HG03432 (cell line): ENCODE measurements around the gene CHSY1.

ENCODE experiments used
- ATAC-seq: cut with Tn5 transposase; IDR thresholded peaks from one replicate; pipeline ENCODE4 v1.9.1; 2021; ENCODE audit warnings: mild to moderate bottlenecking, moderate library complexity; ENCODE audit not compliant: unreplicated experiment

CHSY1 gene

DNA sequence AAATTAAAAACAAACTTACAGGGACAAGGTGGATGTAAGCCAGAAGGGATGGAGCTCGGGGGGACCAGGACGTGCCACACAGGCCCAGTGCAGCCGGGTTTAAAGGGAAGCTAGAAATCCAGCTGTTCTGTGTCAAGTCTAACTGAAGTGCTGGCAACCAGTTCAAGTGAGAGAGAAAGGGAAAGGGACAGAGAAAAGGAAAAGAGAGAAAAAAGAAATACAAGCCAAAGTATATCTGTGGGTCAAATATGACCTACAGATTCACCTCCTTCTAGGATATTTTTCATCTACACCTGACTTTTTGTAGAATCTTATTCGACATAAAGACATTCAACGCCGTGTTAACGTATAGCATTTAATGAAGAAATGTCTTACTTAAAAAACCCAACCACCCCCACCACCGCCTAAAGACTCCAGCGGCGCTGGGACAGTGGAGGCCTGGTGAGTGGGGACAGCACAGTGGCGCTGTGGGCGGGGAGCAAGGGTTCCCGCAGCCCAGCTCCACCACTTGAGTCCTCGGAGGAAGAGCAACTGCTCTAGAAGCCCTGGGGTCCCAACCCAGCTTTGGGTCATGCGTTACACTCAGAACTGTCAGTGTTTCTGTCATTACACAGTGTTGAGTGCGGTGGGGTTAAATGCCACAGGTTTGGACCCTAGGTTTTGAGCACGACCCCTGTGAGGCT is 62.3 kb downstream of the CHSY1 start:
- ATAC-seq = no peak

DNA sequence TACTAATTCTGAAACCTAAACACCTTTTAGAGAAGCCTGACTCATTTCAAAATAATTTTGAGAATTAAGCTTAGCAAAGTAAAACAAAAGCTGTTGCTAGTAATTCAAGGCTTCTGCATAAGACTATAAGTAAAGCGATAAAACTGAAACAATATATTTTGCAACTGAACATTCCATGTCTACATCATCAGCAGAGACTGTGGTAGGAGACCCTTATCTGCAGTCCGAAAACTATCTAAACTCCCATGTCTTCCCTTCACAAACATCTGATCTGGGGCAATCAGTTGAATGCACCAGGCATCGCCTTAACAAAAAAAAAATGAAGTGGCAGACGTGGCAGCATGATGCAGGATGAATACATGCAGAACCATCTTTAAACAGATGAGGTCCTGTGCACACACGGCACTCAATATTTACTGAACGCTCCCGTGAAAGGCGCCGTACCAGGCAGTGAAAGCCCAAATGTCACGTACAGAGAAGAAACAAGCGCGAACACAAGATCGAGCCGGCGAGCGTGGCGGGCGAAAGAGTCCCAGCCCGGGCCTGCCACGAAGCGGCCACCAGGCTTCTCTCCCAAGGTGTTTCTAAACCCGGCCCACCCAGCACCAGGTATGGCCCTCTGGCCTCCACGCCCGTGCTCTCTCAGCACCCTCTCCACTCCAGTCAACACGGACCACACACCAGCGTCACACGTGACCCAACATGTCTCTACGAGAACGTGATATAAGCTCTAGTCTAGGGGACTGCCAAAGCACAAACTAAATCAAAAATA is 63.0 kb downstream of the CHSY1 start:
- ATAC-seq = peak; percentile 75

DNA sequence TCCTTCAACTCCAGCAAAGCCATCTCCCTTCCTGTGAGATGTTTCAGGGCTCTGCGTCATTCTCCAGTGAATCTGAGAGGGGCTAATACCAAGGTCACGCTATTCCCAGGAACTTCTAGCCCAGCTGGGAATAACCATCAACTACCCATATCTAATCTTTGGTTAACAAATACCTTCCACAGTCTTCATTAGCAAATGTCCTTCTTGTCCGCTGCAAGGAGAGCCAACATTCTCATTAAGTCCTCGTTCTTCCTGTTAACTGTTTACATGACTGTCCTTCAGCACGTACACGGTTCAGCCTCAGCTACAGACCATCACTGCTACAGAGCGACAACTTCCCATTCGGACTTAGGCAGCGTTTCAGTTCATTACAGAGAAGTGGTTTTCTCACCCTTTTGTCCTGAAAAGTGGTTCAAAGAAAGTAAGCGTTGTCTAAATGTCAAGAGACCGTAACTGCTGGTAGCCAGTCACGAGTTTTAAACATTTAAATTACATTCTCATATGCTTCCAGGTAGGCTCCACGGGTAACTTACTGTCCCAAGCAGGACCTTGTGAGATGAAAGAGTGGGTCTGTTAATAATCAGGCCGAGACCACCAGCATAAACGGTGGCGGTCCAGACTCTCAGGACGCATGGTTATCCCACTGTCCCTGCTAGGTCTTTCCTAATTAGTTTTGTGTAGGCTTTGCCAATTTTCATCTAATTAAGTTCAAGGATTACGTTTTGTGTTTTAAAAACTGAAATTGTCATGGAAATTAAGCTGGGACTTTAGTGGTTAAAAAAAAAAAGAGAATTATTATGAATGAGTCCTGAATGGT is 63.8 kb downstream of the CHSY1 start:
- peak; percentile 36 for ATAC-seq

DNA sequence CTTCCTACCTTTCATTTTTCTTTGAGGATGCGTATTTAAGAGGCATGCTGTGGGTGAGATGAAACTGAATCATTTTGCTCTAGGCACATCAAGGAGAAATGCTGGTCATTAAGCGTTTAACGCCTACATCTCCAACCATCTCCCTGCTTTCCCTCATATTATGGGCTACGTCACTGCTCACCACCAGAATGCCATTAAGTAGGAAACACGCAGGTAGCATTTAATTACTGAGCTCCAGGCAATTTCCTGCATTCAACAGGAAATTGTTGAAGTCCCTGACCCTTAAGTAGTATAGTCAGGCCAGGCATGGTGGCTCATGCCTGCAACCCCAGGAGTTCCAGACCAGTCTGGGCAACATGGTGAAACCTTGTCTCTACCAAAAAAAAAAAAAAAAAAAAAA is 66.1 kb downstream of the CHSY1 start:
- ATAC-seq = no peak

DNA sequence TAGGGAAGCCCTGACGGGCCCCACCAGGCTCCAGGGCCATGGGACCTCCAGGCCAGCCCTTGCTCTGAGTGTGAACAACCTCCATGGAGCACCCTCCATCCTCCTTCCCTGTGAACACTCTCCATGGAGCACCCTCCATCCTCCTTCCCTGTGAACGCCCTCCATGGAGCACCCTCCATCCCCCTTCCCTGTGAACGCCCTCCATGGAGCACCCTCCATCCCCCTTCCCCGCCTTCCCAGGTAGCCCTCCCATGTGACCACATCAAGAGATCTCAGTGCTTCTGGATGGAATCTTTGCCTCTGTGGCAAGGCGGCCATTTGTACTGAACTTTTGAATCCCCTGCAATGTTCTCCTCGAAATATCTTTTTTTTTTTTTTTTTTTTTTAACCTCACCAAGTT is 66.5 kb downstream of the CHSY1 start:
- ATAC-seq = no peak

DNA sequence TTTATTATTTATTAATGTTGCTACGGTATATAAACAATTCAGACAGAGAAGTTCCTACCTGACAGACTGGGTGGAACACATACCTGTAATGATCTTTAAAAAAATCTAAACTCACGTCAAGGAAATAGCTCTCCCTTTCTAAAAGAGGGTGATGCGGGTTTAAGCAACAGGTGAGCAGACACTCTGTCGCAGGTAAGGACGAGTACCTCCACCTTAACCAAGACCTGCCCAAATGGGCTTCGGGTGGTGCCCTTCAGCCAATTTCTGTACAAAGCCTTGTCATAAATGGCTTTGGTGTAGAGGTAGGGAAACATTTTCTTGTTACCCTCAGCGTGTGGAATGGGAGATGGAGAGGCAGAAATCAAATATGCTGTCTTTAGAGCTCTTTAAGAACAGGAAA is 67.0 kb downstream of the CHSY1 start:
- no peak for ATAC-seq

DNA sequence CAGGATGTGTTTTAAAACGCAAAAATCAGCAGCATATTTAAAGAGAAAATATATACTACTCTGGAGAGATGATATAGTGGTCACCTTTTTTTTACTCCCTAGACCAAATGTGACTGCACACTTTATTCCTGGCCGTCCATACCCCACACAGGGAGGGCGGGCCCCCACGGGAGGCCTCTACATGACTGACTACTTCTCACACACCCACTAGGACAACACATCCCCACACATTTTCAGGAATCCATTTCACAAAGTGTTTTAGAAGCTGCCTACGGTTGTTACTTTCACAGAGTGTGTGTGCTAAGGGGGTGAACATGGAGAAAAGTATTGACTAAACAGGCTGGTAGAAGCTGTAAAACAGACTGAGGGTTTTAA is 67.9 kb downstream of the CHSY1 start:
- no peak for ATAC-seq

DNA sequence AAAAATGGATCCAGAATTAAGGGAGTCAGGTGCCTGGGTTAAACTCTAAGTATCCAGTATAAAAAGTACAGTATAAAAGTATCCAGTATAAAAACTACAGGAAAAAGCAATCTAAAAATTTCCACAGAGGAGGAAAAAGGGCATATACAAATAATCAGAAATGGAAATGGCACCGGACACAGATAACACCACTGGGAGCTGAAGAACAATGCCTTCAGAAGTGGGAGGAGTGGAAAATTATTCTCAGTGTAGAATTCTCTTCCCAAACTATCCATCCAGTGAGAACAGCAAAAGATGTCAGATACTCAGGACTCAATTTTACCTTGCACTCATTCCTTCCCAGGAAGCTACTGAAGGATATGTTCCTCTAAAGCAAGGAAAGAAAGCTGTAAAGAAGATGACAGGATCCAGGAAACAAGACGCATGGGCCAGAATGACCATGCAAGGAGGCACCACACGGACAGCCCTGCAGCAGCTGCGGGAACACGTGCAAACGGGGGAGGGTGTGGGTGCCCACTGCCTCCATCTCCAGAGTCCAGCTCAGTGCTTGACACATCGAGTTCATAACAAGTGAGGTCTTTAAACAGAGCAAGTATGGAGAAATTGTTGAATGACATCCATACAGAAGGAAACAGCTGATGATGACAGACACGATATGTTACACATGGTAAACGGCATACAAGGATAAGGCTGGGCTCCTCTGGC is 68.5 kb downstream of the CHSY1 start:
- ATAC-seq = no peak

DNA sequence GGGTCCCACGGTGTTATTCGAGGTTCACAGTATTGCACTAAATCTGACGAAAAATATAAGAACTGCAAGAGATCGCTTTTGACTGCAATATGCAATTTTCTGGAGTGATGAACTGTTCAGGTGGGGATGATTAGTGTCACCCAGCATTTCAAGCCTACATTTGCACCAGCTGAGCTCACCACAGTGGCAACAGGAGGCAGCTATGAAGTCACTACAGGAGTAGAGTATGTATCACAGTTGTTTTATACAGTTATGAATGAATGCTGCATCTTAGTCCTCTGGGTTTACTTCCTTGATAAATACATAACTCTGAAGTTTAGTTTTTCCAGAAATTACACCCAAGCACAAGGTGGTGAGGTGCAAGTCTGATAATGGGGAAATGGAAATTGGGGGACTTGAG is 69.6 kb downstream of the CHSY1 start:
- ATAC-seq = no peak

DNA sequence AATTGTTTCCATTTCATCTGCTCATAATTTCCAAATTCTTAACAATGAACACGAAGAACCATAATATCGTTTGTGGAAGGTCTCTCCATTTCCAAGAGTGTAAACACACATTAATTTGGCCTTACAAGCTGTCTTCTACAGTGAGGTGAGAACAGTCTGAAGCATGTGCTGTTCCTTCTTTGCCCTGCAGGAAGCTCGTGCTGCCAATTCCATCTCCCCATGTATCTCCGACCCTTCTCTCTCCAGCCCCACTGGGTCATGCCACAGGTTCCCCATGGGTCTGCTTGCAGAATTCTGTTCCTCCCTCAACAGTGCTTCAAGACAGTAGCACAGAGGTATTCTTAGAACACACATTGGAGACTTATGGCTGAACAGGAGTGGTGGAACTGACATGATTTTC is 70.5 kb downstream of the CHSY1 start:
- ATAC-seq = no peak

DNA sequence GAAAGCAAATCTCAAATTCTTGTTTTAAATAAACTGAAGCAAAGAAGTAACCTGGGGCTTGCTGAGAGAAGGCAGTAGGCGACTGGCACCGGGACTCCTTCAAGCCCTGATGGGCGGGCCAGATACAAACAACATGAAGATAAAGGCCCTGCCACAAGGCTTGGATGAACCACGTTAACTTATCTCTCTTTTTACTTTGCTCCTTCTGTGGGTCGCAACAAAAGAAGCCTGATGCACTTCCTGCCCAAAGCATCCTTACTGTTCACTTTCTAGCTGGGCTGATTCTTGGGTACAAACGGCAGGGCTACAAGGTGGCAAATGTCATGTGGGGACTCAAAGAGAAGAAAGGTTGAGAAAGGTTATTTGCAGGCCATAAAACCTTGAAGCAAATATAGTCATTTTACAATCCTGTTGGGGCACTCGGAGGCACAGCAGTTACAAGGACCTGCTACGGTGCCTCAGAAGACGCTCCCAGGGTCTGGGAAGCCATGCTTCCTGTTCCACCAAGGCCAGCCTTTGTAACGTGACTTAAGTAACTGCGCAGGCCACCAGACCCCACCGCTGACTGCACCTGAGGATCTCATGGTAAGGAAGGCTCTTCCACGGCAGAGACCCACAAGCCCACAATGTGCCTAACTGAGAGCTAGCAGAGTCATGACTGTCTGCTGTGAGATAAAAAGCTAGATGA is 71.1 kb downstream of the CHSY1 start:
- ATAC-seq = no peak

DNA sequence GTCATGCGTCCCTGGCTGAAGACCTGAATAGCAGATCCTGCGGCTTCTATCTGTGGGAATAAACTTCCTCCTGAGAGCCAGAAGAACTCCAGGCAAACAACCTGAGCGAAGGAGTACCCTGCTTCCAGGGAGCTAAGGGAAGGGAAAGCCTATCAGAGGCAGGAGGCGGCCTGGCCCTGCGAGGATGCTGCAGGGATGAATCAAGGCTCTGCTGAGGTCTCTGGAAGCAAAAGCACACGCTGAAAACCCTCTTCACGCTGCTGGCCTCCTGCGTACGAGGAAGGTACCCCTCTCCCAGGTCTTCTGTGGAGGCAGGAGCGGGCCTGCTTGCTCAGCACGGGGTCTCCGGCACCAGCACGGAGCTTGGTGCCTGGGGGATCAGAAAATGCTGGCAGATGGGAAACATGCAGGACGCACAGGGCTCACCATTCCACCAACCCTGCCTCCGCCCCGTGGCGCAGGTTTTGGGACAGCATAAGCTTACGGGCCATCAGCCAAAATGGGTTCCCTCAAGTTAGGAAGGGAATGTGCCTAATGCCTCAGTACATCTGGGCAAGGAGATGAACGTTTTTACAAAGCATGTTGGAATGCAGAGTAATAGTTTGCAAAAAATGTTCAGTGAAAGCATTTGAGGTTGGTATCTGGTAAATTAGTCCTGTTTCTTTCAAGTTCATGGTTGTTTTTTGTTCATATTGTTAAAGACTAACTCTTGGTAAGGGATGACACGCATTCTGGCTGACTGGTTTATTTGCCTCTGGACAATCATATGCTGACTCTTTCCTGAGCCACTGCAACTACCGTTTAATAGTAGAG is 72.3 kb downstream of the CHSY1 start:
- no peak for ATAC-seq

DNA sequence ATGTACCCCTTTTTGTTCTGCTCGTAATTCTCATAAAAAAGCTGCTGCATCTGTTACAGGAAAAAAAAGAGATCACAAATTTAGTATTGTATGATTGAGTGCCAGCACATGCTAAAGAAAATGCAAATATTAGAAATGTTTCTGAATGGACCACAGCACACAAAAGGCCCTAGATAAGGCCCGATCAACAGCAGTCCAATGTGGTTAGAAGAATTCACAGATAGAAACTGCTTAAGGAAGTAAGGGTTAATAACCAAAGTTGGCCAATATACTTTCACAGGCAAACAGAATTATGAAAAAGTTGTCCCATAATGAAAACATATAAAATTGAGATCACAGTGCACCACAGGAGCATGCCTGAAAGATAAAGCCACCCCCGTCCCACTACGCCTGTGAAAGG is 72.9 kb downstream of the CHSY1 start:
- ATAC-seq = no peak

DNA sequence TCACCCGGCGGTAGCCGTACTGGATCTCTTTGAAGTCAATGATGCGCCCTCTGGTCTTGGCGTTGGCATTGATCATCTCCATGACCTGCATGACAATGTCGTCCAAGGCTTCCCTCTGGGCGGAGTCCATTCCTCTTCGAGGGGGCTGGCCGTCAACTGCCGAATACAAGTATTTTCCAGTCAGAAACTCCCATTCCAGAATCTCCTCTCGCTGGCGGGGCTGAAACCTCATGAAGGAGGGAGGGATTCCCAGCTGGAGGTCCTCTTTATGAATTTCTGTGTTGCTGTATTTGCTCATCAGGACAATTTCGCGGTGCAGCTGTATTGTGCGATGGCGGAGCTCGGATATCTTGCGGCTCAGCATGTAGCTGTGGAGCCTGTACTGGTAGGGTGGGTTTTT is 73.4 kb downstream of the CHSY1 start:
- ATAC-seq = no peak

DNA sequence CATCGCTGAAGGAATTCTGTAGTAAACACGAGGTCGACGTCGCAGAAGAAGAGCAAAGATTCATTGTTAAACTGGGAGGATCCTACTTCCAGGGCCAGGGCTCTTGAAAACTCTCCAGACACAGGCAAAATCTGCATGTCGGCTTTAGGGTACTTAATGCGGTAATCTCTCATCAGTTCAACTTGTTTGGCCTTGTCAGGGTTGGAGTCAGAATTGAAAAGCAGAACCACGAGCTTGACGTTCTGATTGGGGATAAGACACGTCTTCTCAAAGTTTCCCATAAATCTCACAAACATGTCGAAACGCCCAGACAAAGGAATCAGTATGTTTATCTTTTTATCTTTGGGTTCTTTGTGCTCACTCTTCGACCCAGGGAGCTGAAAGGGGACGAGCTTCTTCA is 74.0 kb downstream of the CHSY1 start:
- no peak for ATAC-seq

DNA sequence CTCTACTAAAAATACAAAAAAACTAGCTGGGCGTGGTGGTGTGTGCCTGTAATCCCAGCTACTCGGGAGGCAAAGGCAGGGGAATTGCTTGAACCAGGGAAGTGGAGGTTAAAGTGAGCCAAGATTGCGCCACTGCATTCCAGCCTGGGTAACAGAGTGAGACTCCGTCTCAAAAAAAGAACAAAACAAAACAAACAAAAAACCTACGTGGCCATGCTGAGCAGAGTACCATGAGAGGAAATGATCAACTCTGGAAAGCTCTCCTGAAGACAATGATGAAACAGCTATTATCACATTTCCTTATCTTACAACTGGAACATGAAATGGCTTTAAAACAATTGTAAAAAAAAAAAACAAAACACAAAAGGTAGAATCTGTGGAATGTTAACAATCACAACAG is 75.2 kb downstream of the CHSY1 start:
- ATAC-seq = no peak

DNA sequence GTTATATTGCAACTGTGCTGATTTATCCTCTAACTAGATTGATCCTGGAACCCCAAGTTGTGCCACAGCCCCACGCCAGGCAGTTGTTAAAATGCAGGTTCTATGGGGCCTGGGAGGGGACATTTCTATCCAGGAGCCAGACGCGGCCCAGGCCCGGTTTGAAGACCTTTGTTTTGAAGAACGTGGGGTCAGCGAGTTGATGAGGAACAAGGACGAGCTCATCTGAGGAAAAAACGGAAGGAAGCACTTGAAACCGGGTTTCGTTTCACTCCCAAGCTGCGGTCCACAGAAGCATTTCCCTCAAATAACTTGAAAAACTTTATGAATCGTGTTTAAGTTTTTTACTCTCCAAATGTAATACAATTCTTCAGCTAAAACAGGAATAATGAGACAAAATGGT is 76.4 kb downstream of the CHSY1 start:
- ATAC-seq = no peak

DNA sequence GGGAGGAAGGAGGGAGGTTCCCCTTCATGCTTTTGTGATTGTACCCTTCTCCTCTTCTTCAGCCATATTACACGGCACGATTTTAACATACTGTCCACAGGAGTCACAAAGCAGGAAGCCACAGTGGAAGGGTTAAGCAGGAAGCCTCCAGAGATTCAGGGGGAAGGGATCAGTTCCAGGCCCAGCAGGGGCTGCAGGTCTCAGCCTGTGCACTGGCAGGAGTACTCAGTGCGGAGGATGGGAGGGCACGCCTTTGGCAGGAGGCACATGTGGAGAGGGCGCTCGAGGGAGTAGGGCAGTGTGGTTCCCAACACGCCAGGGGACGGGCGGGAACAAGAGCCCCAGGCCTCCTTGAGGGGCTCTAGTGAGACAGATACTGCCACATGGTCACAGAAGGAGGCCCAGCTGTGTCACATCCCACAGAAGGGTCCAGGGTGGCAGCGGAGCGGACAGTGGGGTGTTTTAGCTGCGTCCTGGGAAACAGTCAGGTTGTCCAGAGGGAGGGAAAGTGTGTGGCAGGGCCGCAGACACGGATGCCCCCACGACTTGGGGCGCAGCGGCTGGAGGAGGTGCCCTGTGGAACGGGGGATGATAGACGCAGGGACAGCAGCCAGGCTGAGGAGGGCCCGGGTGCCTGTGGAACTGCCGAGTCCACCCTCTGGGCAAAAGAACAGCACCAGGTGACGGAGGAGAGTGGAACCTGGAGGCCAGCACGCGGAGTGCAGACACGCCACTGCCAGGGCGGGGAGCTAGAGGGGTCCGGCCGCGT is 77.5 kb downstream of the CHSY1 start:
- no peak for ATAC-seq
